Measurements from ENCODE around the gene SLC26A11. TPM values are rescaled to one million over a fixed set of nuclear protein-coding genes. Genes with fewer than 3 reads are reported as not detected.

Gene SLC26A11
- total RNA-seq, 3 donors from 2014 or later (not counting 1 experiment from before 2014, with no cell fraction given), result 33.9 to 37.6 (median 35.8) TPM

- Histone ChIP-seq H3K9me3 (ENCODE audit: control insufficient read depth, insufficient read depth, low read length) (peaks cover 13% of the 10 kb centered on the region), H3K4me3 (ENCODE audit: low read length) (no peak overlapping the region), H3K27me3 (ENCODE audit: control insufficient read depth, insufficient read depth, low read length) (no peaks in the 10 kb centered on the region), H3K27ac (ENCODE audit: low read length) (no peak overlapping the region), H3K36me3 (ENCODE audit: control insufficient read depth, insufficient read depth, low read length) (peaks cover 3% of the 10 kb centered on the region), H3K4me1 (ENCODE audit: control insufficient read depth, insufficient read depth, low read length) (no peaks in the 10 kb centered on the region)
- 91% methylated on average over 14 of the region's 14 CpGs for whole genome bisulfite sequencing (ENCODE audit: insufficient coverage)
- TF ChIP-seq CTCF (IDR thresholded peaks at IDR 0.05), result no peak
- DNase-seq (no peak), ATAC-seq (no peak)
- intact Hi-C loops (cut with micrococcal nuclease), result no loop called here
- H3K4me1 Mint-ChIP-seq, result peaks cover 0 to 7% of the 10 kb centered on the region in 2 donors
- no peak overlapping the region for H3K4me3 Mint-ChIP-seq
- peaks cover 8% of the 10 kb centered on the region for H3K36me3 Mint-ChIP-seq
- peaks cover 0 to 8% of the 10 kb centered on the region in 2 donors for H3K9me3 Mint-ChIP-seq
- H3K27me3 Mint-ChIP-seq (ENCODE audit: low read depth in 2 of 2), result no peaks in the 10 kb centered on the region
- no peak overlapping the region for H3K27ac Mint-ChIP-seq
These were observed 8.2 kb downstream of the SLC26A11 start for GRCh38 chr17:80228477-80228876.

- ATAC-seq, result no peak
- no peaks in the 10 kb centered on the region for H3K4me1 ChIP-seq (ENCODE audit: control insufficient read depth, insufficient read depth, low read length)
These were observed 8.8 kb downstream of the SLC26A11 start for GRCh38 chr17:80229011-80229410.

GRCh38 chr17:80232438-80232837 lies 12.2 kb downstream of the SLC26A11 start:
- no peak overlapping the region for H3K4me3 ChIP-seq (ENCODE audit: low read length)
- H3K36me3 ChIP-seq (ENCODE audit: control insufficient read depth, insufficient read depth, low read length), result peaks cover 7% of the 10 kb centered on the region
- Mint-ChIP-seq H3K9me3 (peaks cover 0 to 4% of the 10 kb centered on the region in 2 donors), H3K4me1 (no peaks in the 10 kb centered on the region), H3K4me3 (no peak overlapping the region), H3K27me3 (ENCODE audit: low read depth in 2 of 2) (no peaks in the 10 kb centered on the region), H3K36me3 (peaks cover 15% of the 10 kb centered on the region), H3K27ac (no peak overlapping the region)
- intact Hi-C loops (cut with micrococcal nuclease), result no loop called here
- peaks cover 19% of the 10 kb centered on the region for H3K9me3 ChIP-seq (ENCODE audit: control insufficient read depth, insufficient read depth, low read length)
- WGBS (ENCODE audit: insufficient coverage), result no CpG with 5 or more reads among the region's 1 CpG
- no peak for DNase-seq
- no peaks in the 10 kb centered on the region for H3K4me1 ChIP-seq (ENCODE audit: control insufficient read depth, insufficient read depth, low read length)
- no peak overlapping the region for H3K27ac ChIP-seq (ENCODE audit: low read length)
- ATAC-seq, result no peak
- TF ChIP-seq CTCF (IDR thresholded peaks at IDR 0.05), result no peak
- H3K27me3 ChIP-seq (ENCODE audit: control insufficient read depth, insufficient read depth, low read length), result no peaks in the 10 kb centered on the region

More at GRCh38 chr17:80229011-80229410, 8.8 kb downstream of the SLC26A11 start:
- Histone ChIP-seq H3K9me3 (ENCODE audit: control insufficient read depth, insufficient read depth, low read length) (peaks cover 18% of the 10 kb centered on the region), H3K27me3 (ENCODE audit: control insufficient read depth, insufficient read depth, low read length) (no peaks in the 10 kb centered on the region), H3K4me3 (ENCODE audit: low read length) (no peak overlapping the region), H3K36me3 (ENCODE audit: control insufficient read depth, insufficient read depth, low read length) (peaks cover 3% of the 10 kb centered on the region), H3K27ac (ENCODE audit: low read length) (no peak overlapping the region)
- Mint-ChIP-seq H3K36me3 (peaks cover 9% of the 10 kb centered on the region), H3K27me3 (ENCODE audit: low read depth in 2 of 2) (no peaks in the 10 kb centered on the region), H3K9me3 (peaks cover 0 to 6% of the 10 kb centered on the region in 2 donors), H3K27ac (no peak overlapping the region), H3K4me1 (peaks cover 0 to 4% of the 10 kb centered on the region in 2 donors), H3K4me3 (no peak overlapping the region)
- no peak for TF ChIP-seq CTCF (IDR thresholded peaks at IDR 0.05)
- 81% methylated on average over 4 of the region's 4 CpGs for WGBS (ENCODE audit: insufficient coverage)
- intact Hi-C loops (cut with micrococcal nuclease), result no loop called here
- DNase-seq, result no peak

- Histone ChIP-seq H3K36me3 (ENCODE audit: control insufficient read depth, insufficient read depth, low read length) (peaks cover 9% of the 10 kb centered on the region), H3K4me1 (ENCODE audit: control insufficient read depth, insufficient read depth, low read length) (no peaks in the 10 kb centered on the region), H3K4me3 (ENCODE audit: low read length) (no peak overlapping the region), H3K27ac (ENCODE audit: low read length) (no peak overlapping the region), H3K27me3 (ENCODE audit: control insufficient read depth, insufficient read depth, low read length) (no peaks in the 10 kb centered on the region), H3K9me3 (ENCODE audit: control insufficient read depth, insufficient read depth, low read length) (peaks cover 19% of the 10 kb centered on the region)
- Mint-ChIP-seq H3K9me3 (peaks cover 0 to 4% of the 10 kb centered on the region in 2 donors), H3K27ac (no peak overlapping the region), H3K27me3 (ENCODE audit: low read depth in 2 of 2) (no peaks in the 10 kb centered on the region), H3K36me3 (peaks cover 15% of the 10 kb centered on the region), H3K4me1 (no peaks in the 10 kb centered on the region), H3K4me3 (no peak overlapping the region)
- intact Hi-C loops (cut with micrococcal nuclease), result no loop called here
- TF ChIP-seq CTCF (IDR thresholded peaks at IDR 0.05), result no peak
- ATAC-seq (no peak), DNase-seq (no peak)
- 100% methylated on average over 3 of the region's 3 CpGs for WGBS (ENCODE audit: insufficient coverage)
These were observed 13.0 kb downstream of the SLC26A11 start for GRCh38 chr17:80233202-80233601.
